ENCODE results near the gene CCR5.

The CCR5 gene

DNA sequence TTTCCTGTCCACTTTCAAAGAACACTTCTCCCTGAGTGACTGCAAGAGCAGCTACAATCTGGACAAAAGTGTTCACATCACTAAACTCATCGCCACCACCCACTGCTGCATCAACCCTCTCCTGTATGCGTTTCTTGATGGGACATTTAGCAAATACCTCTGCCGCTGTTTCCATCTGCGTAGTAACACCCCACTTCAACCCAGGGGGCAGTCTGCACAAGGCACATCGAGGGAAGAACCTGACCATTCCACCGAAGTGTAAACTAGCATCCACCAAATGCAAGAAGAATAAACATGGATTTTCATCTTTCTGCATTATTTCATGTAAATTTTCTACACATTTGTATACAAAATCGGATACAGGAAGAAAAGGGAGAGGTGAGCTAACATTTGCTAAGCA is 38.1 kb downstream of the CCR5 start:
- no peak for DNase-seq (ENCODE audit: low spot score)

- DNase-seq (ENCODE audit: low spot score), result no peak
These were observed 39.2 kb downstream of the CCR5 start for GRCh38 chr3:46409739-46410489.

DNA sequence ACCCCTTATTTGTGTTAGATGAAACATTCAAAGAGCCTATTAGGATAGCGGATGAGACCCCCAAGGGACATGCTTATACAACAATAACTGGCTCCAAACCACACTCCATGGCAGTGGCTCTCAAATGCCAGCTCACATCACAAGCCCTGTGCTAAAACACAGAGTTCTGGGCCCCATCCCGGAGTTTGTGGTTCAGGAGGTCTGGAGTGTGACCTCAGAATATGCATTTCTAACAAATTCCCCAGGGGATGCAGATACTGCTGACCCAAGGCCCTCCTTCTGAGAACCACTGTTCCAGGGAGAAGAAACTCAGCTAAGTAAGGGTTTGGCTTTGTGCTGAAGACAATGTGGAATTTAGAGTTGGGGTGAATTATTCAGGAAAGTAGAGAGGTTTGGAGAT is 39.9 kb downstream of the CCR5 start:
- DNase-seq (ENCODE audit: low spot score), result no peak

- DNase-seq (ENCODE audit: low spot score), result no peak
These were observed 40.5 kb downstream of the CCR5 start for GRCh38 chr3:46411271-46411670.

GRCh38 chr3:46412786-46413298 is 42.1 kb downstream of the CCR5 start:
- DNase-seq (ENCODE audit: low spot score), result no peak

GRCh38 chr3:46413951-46414350 is 43.2 kb downstream of the CCR5 start:
- no peak for DNase-seq (ENCODE audit: low spot score)

DNA sequence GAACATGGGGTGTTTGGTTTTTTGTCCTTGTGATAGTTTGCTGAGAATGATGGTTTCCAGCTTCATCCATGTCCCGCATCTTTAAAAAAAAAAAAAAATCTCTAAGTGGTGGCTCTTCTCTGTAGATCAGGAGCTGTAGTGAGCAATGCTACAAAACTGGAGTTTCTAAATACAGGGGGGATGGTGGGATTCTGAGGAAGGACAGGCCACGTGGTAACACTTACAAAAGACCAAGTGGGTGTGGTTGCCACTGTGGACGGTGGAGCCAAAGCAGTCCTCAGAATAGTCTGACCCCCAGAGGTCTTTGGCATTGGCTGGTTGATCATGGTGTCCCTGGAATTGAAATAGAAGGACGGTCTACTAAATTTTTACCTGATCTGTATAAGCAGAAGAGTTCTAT is 44.0 kb downstream of the CCR5 start:
- DNase-seq (ENCODE audit: low spot score), result no peak

GRCh38 chr3:46416125-46416810 is 45.5 kb downstream of the CCR5 start:
- no peak for DNase-seq (ENCODE audit: low spot score)

DNA sequence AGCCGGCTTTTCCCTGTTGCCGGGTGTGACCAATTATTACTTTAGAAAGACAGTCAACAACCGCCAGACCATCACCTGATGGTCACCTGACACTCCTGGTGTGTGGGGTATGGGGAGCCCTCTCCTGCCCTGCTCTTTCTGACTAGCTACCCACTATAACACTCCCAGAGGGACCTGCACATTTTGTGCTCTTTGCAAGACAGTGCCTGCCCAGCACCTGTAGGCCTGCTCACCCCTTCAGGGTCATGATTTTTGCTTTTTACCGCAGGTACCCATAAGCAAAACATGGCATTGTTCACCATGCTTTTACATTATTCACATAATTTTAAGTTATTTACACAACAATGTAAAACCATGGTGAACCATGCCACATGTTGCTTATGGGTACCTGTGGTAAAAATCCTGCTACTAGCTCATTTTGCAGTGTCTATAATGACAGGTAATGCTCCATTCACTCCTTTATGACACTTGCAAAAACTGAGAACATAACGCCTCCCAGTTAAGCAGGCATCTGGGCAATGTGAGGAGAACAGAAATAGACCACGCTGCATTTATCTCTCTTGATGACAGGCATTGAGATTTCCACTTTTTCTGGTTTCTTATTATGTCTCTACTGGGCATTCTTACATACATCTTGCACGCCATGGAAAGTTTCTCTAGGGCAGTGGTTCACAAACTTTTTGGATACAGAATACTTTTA is 46.2 kb downstream of the CCR5 start:
- no peak for DNase-seq (ENCODE audit: low spot score)

GRCh38 chr3:46417841-46418611 is 47.3 kb downstream of the CCR5 start:
- DNase-seq (ENCODE audit: low spot score), result no peak

- DNase-seq (ENCODE audit: low spot score), result no peak
These were observed 49.1 kb downstream of the CCR5 start for GRCh38 chr3:46419816-46420215.

- no peak for DNase-seq (ENCODE audit: low spot score)
These were observed 50.2 kb downstream of the CCR5 start for GRCh38 chr3:46420931-46421330.

GRCh38 chr3:46422617-46423016 is 51.9 kb downstream of the CCR5 start:
- DNase-seq (ENCODE audit: low spot score), result no peak

GRCh38 chr3:46423588-46423987 is 52.8 kb downstream of the CCR5 start:
- no peak for DNase-seq (ENCODE audit: low spot score)

All from pons (tissue), 1 donor.